ENCODE results near the gene CHST7.

CHST7 gene

DNA sequence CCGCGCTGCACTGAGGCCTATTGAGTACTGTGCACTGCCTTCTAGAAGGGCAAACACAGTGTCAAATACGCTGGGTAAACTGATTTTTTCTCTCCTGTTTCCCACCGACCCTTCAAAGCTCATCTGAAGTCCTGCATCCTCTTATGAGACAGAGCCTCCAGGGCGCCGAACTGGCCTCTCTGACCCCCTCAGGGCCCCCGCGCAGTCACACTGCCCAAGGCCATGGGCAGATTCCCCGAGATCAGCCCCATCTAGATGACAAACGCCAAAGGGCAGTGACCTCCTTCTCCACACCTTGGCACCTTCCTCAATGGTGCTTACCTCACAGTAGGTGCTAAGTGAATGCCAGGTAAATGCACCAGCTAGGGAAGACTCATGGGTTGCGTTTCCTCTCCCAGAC lies 34.4 kb downstream of the CHST7 start:
- no peak for DNase-seq (ENCODE audit: low spot score)

- DNase-seq (ENCODE audit: low spot score), result no peak
Measured at GRCh38 chrX:46610070-46610658, 36.6 kb downstream of the CHST7 start.

DNA sequence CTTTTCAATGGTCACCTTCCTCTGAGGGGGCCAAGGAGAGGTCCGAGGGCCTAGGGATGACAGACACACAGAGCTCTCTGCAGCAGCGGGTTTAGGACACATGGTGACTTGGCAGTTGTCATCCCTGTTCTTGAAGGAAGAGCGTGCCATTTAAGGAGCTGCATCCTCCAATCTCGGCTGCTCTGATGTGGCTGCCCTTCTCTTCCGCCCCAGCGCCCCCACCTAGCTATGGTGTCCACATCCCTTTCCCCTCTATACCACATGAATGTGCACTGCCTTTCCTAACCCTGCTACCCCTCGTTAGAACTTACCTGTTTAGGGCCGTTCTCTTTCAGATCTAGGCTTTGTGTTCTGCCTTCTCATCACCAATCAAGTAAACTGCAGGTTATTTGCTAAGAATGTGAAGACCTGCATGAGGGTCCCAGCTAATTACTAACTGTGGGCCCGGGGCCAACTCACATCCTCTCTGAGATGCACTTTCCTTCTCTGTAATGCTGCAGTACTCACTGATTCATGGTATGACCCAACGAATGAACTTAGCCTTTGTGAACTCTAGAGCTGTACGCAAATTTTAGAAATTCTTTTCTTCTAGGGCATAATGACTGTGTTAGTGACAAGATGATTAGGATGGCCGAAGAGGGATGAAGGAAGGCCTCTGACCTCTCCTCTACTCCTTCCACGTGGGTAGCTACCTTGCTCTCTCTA lies 38.2 kb downstream of the CHST7 start:
- DNase-seq (ENCODE audit: low spot score), result no peak

DNA sequence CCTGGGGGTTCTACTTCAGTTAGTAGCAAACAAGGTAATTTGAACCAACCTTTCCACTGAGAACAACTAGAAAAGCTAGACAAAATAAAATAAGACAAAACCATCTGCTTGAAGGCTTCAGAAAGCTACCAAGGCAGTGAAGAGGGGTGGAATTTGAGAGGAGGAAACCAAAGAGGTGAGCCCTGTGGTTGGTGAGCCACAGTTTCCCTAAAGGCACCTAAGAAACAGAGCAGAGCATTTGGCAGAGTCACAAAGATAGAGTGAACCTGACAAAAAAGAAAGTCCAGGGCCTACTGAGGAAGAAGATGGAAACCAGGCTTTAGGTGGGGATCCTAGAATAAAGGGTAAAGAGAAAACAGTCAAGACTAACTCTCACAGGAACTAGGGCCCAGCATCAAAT lies 44.3 kb downstream of the CHST7 start:
- no peak for DNase-seq (ENCODE audit: low spot score)

GRCh38 chrX:46618947-46619346 lies 45.4 kb downstream of the CHST7 start:
- no peak for DNase-seq (ENCODE audit: low spot score)

GRCh38 chrX:46620505-46620904 lies 46.9 kb downstream of the CHST7 start:
- DNase-seq (ENCODE audit: low spot score), result no peak

- no peak for DNase-seq (ENCODE audit: low spot score)
Measured at GRCh38 chrX:46621572-46621971, 48.0 kb downstream of the CHST7 start.

DNA sequence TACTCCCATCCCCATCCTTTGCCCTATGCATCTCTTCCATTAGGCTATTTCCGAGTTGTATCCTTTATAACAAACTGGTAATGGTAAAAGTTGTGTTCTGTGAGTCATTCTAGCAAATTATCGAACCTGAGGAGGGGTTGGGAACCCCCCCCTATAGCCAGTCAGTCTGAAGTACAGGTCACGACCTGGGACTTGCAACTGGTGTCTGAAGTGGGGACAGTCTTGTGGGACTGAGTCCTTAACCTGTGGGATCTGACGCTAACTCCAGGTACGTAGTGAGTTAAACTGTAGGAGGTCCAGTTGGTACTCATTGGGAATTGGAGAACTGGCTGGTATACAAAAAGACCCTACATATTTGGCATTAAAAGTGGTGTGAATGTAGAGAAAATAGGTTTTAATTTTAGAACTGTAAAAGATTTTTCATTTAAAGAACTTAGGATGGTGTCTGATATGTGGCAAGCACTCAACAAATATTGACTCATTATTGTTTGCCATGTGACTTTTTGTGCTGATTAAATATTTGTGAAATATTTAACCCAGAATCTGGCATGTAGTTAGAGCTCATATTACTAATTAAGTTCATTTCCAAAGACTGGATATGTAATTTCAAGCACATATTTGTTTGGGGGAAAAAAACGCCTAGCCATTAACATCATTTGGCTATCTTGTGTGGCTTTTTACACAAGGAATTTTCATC lies 50.7 kb downstream of the CHST7 start:
- no peak for DNase-seq (ENCODE audit: low spot score)

- DNase-seq (ENCODE audit: low spot score), result no peak
Measured at GRCh38 chrX:46626566-46626965, 53.0 kb downstream of the CHST7 start.

DNA sequence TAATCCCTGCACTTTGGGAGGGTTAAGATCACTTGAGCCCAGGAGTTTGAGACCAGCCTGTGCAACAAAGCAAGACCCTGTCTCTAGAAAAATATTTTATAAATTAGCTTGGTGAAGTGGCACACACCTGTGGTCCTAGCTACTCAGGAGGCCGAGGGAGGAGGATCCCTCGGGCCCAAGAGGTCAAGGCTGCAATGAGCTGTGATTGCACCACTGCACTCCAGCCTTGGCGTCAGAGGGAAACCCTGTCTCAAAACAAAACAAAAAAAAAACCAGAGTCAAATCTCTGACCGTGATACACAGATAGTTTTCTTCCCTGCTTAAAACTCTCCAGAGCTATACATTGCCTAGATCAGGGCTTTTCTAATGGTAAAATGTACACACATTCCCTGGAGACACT lies 53.5 kb downstream of the CHST7 start:
- no peak for DNase-seq (ENCODE audit: low spot score)

DNA sequence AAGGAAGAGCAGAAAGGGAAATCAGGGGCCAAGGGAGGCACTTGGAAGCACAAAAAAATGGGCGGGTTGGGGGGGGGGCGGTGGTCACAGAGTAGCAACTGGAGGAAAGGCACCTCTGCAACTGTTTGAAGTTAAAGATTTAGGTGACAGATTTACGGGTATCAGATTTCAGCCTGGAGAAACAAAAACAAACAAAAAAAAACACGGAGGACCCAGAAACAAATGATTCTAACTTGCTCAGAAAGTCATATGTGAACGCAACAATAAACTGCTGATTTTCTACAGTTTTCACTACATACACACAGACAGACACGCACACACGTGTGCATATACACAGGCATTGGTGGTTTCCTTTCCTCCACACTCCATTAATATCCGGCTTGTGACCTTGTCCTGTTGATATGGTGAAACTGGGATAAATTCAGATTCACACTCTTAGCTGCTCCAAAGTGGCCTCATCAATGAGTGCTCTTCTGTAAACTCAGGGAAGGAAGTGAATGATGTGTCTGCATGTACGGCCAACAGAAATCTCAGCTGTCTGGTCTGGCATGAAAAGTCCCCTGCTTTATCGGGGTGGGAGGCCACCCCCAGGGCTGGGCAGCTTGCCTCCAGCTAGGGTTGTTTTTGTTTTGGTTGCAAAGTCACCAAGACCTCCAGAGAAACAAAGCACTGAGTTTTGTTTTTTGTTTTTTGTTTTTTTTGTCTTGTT lies 54.3 kb downstream of the CHST7 start:
- no peak for DNase-seq (ENCODE audit: low spot score)

- no peak for DNase-seq (ENCODE audit: low spot score)
Measured at GRCh38 chrX:46628460-46629371, 55.2 kb downstream of the CHST7 start.

GRCh38 chrX:46630141-46630540 lies 56.6 kb downstream of the CHST7 start:
- DNase-seq (ENCODE audit: low spot score), result no peak

DNA sequence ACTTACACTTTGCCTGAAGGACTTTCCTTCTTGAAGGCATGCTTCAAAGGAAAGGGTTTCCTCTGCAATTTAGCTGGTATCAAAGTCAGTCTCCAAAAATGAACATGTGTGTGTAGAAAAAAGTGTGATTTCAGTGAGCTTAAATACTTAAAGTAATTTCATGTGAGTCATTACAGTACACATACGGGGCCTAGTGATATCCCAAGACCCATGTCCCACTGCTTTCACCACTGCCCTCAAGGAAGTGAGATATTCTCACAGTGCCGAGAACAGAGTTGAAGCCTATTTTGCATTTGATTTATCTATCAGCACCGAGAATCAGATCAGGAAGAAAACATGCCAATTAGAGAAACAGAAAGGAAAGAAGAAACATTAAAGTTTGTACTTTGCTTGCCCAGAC lies 61.0 kb downstream of the CHST7 start:
- no peak for DNase-seq (ENCODE audit: low spot score)

GRCh38 chrX:46635186-46635585 lies 61.6 kb downstream of the CHST7 start:
- DNase-seq (ENCODE audit: low spot score), result no peak

DNA sequence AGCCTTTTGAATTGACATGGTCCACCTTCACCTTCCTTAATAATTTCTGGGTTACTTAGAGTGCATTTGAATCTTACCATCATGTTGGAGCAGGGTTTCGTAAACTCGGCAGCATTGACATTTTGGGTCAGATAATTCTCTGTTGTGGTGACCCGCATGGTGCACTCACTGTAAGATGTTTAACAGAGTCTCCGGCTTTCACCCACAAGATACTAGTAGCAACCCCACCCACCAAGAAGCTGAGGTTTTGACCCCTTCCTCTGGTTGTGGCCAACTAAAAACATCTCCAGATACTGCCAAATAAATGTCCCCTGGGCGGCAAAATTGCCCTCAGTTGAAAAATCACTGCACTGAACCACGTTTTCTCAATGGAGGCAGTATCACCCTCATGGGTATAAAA lies 62.7 kb downstream of the CHST7 start:
- no peak for DNase-seq (ENCODE audit: low spot score)

GRCh38 chrX:46637938-46638337 lies 64.4 kb downstream of the CHST7 start:
- DNase-seq (ENCODE audit: low spot score), result no peak

DNA sequence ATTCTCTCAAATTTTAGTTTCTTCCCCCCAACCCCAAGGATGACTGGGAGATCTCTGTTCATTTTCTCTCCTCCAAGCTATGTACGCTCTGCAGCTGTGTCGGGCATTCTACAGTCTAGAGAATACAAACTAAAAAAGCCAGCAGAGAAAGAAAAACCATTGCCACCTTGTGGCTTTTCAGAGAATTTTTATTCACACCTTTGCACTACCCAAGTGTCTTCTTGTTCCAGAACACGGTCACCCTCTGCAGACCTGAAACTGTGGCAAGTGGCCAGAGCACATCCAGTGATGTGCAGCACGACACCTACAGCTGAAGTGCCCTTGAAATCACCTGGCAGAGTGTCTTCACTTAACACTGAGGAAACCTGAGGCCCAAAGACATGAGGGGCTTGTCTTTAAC lies 68.6 kb downstream of the CHST7 start:
- no peak for DNase-seq (ENCODE audit: low spot score)

DNA sequence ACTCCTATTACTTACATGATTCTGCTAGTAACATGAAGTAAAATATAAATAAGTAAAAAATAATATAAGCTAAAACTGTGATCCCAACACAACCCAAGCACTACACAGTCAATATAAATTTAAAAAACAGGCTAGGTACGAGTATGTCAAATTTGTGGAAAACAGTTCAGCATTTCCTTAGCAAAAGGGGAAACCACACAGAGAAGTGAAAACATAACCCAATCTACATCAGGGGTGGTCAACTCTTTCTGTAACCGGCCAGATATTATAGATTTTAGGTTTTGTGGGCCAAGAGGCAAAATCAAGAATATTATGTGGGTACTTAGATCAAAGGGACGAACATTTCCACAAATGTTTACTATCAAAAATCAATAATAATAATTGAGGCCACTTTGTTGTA lies 70.1 kb downstream of the CHST7 start:
- no peak for DNase-seq (ENCODE audit: low spot score)

- no peak for DNase-seq (ENCODE audit: low spot score)
Measured at GRCh38 chrX:46645614-46646013, 72.0 kb downstream of the CHST7 start.

GRCh38 chrX:46647251-46647650 lies 73.7 kb downstream of the CHST7 start:
- no peak for DNase-seq (ENCODE audit: low spot score)
